ENCODE data around the gene RPS29. TPM values are rescaled to one million over a fixed set of nuclear protein-coding genes. Genes with fewer than 3 reads are reported as not detected.

Gene RPS29
- total and polyA plus RNA-seq, 10 of the 15 experiments (the other 5 are each of a cell fraction or from before 2014, with no cell fraction given): 2,685 to 10,815 (median 4,359) TPM

- TF ChIP-seq KLF5 (IDR thresholded peaks at IDR 0.05; ENCODE audit: partially characterized antibody) (no peak), MXI1 (IDR thresholded peaks at IDR 0.05; ENCODE audit: low read depth, low read length) (peak; percentile 57), SMAD5 (IDR thresholded peaks at IDR 0.05; ENCODE audit: low read depth) (peak; percentile 95), EP300 (IDR thresholded peaks at IDR 0.05; ENCODE audit: borderline replicate concordance in 1 of 2, control insufficient read depth in 1 of 2, low read depth in 2 of 2, low read length in 2 of 2) (no peak; a peak in 1 of 4 replicates), ZNF274 (IDR thresholded peaks at IDR 0.05; ENCODE audit: insufficient read depth, insufficient read length) (no peak), ELK1 (IDR thresholded peaks at IDR 0.05; ENCODE audit: low read depth, low read length) (peak; percentile 34; the same call in 1 of the 2 replicates), RAD21 (IDR thresholded peaks at IDR 0.05; ENCODE audit: insufficient read depth, low read depth, low read length) (no peak)
These were observed 34.3 kb upstream of the RPS29 start, which contains the start of the genes MGAT2 and RPL36AL (continued) for GRCh38 chr14:49620182-49621113.

- H4K20me1 ChIP-seq (ENCODE audit: control insufficient read depth, insufficient read depth): no peaks in the 10 kb centered on the region
- H2AFZ ChIP-seq (ENCODE audit: control insufficient read depth, low read depth, low read length): no peak overlapping the region
- H3K79me2 ChIP-seq (ENCODE audit: control insufficient read depth, insufficient read depth, low read length): peaks cover 76% of the 10 kb centered on the region
- under 1% methylated on average over 11 of the region's 11 CpGs for WGBS (ENCODE audit: insufficient coverage, insufficient replicate concordance, low lambda C conversion rate, missing lambda C conversion rate)
- SMC1A ChIA-PET (ENCODE audit: uncharacterized antibody, unreplicated experiment): interaction anchor here (0.7 to 3.2 kb wide), 12 partner anchors 10 to 249 kb away, joined by 3 to 28 read pairs (median 6); partner anchors contain the start of genes LRR1 and RPS29
- peaks cover 0 to 6% of the 10 kb centered on the region in 2 experiments for H3K36me3 ChIP-seq (ENCODE audit: control insufficient read depth in 2 of 2, insufficient read depth in 2 of 2, low read length in 1 of 2)
- in situ Hi-C loops (cut with MboI): loop anchor here (10.0 kb wide), 1 partner anchor 1205 kb away; no protein-coding TSS in a partner anchor
- H3K9ac ChIP-seq (ENCODE audit: control insufficient read depth, insufficient read depth, low read length): peak overlapping the region; percentile 98
- TF ChIP-seq JUND (IDR thresholded peaks at IDR 0.05; ENCODE audit: low read depth, low read length) (no peak), TCF7 (IDR thresholded peaks at IDR 0.05; ENCODE audit: borderline replicate concordance) (0 out of 2 replicates have a peak, but pooled peaks have one; percentile 26)
- CTCF ChIA-PET: interaction anchor here (0.8 to 2.7 kb wide), 11 partner anchors 10 to 243 kb away, joined by 4 to 23 read pairs (median 10); partner anchors contain the start of genes DNAAF2, LRR1, NEMF and RPS29
- FAIRE-seq (no peak), DNase-seq (ENCODE audit: low read depth, low spot score) (no peak), ATAC-seq (no peak)
- H3K4me3 ChIP-seq: peak overlapping the region; percentile 92
- BruUV-seq (replicated peaks): TSS peak; percentile 84
- no peaks in the 10 kb centered on the region; the same call in 1 of the 2 replicates for H3K4me1 ChIP-seq (ENCODE audit: control insufficient read depth, insufficient read depth, low read length)
- RAD21 ChIA-PET (ENCODE audit: unreplicated experiment): interaction anchor here (0.7 to 5.8 kb wide), 13 partner anchors 8 to 743 kb away, joined by 3 to 82 read pairs (median 5); partner anchors contain the start of genes DNAAF2, KLHDC2, LRR1 and RPS29
- no peaks in the 10 kb centered on the region for H3K27me3 ChIP-seq (replicated peaks in 1 of 2; ENCODE audit: control insufficient read depth in 2 of 2, insufficient read depth in 2 of 2, low read length in 1 of 2)
- peak overlapping the region; percentile 40; the same call in 1 of the 2 replicates for H3K4me2 ChIP-seq (ENCODE audit: control insufficient read depth, insufficient read depth)
- H3K27ac ChIP-seq (ENCODE audit: control insufficient read depth, insufficient read depth): peak overlapping the region; percentile 98
- intact Hi-C loops (cut with micrococcal nuclease; ENCODE audit: unreplicated experiment): loop anchor here (2.0 to 5.0 kb wide), 2 partner anchors 33 to 1048 kb away; partner anchors contain the start of genes RPS29 and SAV1
- H3K9me3 ChIP-seq (replicated peaks; ENCODE audit: control insufficient read depth, insufficient read depth, low read length): no peaks in the 10 kb centered on the region
- POLR2A ChIA-PET: interaction anchor here (0.6 to 6.2 kb wide), 25 partner anchors 8 to 1157 kb away, joined by 3 to 122 read pairs (median 6); partner anchors contain the start of genes DNAAF2, KLHDC2, LRR1 and NEMF
These were observed 33.5 kb upstream of the RPS29 start for GRCh38 chr14:49619730-49620129.

All from GM12878 (cell line).